ENCODE results near the gene GTF2F1.

DNA sequence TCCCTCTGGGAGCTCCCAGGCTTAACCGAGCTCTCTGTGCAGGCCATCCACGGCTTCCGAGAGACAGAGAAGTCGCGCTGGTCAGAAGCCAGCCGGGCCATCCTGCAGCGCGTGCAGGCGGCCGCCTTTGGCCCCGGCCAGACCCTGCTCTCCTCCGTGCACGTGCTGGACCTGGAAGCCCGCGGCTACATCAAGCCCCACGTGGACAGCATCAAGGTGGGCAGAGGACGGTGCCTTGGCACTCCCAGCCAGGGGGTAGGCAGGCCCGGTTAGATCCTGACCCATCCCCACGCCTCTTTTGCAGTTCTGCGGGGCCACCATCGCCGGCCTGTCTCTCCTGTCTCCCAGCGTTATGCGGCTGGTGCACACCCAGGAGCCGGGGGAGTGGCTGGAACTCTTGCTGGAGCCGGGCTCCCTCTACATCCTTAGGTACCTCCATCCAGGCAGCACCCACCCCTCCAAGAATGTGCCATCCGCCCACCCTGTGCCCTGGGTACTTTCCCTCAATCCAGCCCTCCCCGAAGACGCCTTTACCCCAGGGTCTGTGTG, 18.7 kb downstream of the GTF2F1 start:
- TF ChIP-seq, protein P1, sequence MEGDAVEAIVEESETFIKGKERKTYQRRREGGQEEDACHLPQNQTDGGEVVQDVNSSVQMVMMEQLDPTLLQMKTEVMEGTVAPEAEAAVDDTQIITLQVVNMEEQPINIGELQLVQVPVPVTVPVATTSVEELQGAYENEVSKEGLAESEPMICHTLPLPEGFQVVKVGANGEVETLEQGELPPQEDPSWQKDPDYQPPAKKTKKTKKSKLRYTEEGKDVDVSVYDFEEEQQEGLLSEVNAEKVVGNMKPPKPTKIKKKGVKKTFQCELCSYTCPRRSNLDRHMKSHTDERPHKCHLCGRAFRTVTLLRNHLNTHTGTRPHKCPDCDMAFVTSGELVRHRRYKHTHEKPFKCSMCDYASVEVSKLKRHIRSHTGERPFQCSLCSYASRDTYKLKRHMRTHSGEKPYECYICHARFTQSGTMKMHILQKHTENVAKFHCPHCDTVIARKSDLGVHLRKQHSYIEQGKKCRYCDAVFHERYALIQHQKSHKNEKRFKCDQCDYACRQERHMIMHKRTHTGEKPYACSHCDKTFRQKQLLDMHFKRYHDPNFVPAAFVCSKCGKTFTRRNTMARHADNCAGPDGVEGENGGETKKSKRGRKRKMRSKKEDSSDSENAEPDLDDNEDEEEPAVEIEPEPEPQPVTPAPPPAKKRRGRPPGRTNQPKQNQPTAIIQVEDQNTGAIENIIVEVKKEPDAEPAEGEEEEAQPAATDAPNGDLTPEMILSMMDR (IDR thresholded peaks at IDR 0.05; ENCODE audit: low read depth, low read length): no peak
- TF ChIP-seq EZH2phosphoT487 (IDR thresholded peaks at IDR 0.05; ENCODE audit: low read depth): no peak
